ENCODE results near the gene GUCA1A. TPM values are rescaled to one million over a fixed set of nuclear protein-coding genes. Genes with fewer than 3 reads are reported as not detected.

Gene GUCA1A
- total RNA-seq, result not detected

- H3K4me1 ChIP-seq, result no peaks in the 10 kb centered on the region
- TF ChIP-seq POLR2AphosphoS5 (IDR thresholded peaks at IDR 0.05; ENCODE audit: insufficient read depth in 1 of 2, low read depth in 1 of 2), result no peak
- TF ChIP-seq CTCF (IDR thresholded peaks at IDR 0.05), result no peak
- TF ChIP-seq POLR2A (IDR thresholded peaks at IDR 0.05), result no peak
Observed at GRCh38 chr6:42173101-42173500, at the start of gene GUCA1A. GUCA1A (plus strand) TSS chr6:42173364; CDS start chr6:42173614, 250 bp downstream.

DNA sequence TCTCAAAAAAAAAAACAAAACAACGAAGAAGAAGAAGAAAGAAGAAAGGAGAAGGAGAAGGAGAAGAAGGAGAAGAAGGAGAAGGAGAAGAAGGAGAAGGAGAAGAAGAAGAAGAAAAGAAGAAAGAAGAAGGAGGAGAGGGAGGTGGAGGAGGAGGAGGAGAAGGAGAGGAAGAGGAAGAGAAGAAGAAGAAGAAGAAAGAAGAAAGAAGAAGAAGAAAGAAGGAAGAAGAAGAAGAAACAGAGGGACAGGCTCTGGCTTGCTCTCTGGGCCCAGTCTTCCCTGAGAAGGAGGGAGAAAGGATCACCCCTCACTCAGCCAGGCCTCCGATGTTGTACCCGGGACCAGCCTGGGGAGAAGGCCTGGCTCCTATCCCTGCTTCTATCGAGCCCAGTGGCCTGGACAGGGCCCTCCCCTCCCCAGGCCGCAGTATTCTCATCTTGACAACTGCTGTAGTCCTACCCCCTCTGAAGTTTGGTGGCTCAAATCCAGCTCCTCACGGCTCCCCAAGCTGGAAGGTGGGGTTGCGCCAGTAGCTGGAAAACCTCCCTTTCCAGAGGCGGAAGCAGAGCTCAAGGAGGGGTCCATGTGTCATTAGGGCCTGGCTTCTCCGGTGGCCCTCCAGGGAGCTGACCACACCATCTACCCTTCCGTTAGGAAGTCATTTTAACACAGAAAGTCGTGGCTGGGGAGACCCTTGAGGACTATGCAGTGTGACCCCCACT, 49.6 kb upstream of the GUCA1A start:
- H3K9me3 ChIP-seq, result no peaks in the 10 kb centered on the region
- H3K4me1 ChIP-seq, result peaks cover 42% of the 10 kb centered on the region
- H3K4me3 ChIP-seq, result no peak overlapping the region
- DNase-seq (ENCODE audit: extremely low spot score in 2 of 2), result no peak
- H3K27ac ChIP-seq, result peak overlapping the region; percentile 79
- TF ChIP-seq POLR2AphosphoS5 (IDR thresholded peaks at IDR 0.05; ENCODE audit: insufficient read depth in 1 of 2, low read depth in 1 of 2) (no peak), CTCF (IDR thresholded peaks at IDR 0.05) (no peak), POLR2A (IDR thresholded peaks at IDR 0.05) (no peak)
- no peaks in the 10 kb centered on the region for H3K27me3 ChIP-seq
- no peaks in the 10 kb centered on the region for H3K36me3 ChIP-seq
- intact Hi-C loops (cut with DNase I), result no loop called here

More at GRCh38 chr6:42173101-42173500, at the start of gene GUCA1A:
- H3K36me3 ChIP-seq, result no peaks in the 10 kb centered on the region
- intact Hi-C loops (cut with DNase I), result no loop called here
- no peak within 1 kb of the TSS for H3K4me3 ChIP-seq
- DNase-seq (ENCODE audit: extremely low spot score in 2 of 2), result no peak
- H3K27ac ChIP-seq, result no peak within 1 kb of the TSS
- H3K9me3 ChIP-seq, result no peaks in the 10 kb centered on the region
- H3K27me3 ChIP-seq, result no peaks in the 10 kb centered on the region

DNA sequence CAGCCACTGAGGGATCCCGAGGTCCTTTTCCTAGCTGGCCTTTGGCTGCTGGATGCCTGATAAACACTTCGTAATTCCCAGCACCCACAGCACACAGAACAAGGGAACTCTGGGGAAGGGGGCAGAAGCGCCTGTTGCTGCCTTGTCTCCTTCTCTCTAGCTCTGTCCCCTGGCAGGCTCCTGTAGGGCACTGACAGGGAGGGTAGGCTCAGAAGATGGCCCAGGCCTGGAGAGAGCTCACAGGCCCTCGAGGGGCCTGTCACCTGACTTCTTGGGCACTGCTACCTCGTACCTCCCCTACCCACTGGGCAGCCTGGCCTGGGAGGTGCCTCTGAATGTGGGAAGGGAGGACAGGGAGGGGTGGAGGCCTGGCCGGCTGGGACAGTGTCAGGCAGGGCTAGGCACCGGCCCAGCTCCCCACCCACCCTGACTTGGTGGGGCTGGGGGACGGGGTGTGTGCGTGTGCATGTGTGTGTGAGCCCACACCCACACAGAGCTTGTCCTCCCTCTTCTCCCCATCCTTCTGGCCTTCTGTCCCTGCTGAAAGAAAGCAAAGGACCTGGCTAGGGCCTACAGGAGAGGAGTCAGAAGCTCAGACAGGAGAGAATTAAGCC, 48.8 kb upstream of the GUCA1A start:
- H3K36me3 ChIP-seq, result no peaks in the 10 kb centered on the region
- intact Hi-C loops (cut with DNase I), result no loop called here
- no peaks in the 10 kb centered on the region for H3K9me3 ChIP-seq
- H3K27me3 ChIP-seq, result no peaks in the 10 kb centered on the region
- no peak overlapping the region for H3K4me3 ChIP-seq
- TF ChIP-seq POLR2AphosphoS5 (IDR thresholded peaks at IDR 0.05; ENCODE audit: insufficient read depth in 1 of 2, low read depth in 1 of 2) (no peak), CTCF (IDR thresholded peaks at IDR 0.05) (no peak), POLR2A (IDR thresholded peaks at IDR 0.05) (no peak)
- no peak for DNase-seq (ENCODE audit: extremely low spot score in 2 of 2)
- peak overlapping the region; percentile 79 for H3K27ac ChIP-seq
- H3K4me1 ChIP-seq, result peaks cover 40% of the 10 kb centered on the region

DNA sequence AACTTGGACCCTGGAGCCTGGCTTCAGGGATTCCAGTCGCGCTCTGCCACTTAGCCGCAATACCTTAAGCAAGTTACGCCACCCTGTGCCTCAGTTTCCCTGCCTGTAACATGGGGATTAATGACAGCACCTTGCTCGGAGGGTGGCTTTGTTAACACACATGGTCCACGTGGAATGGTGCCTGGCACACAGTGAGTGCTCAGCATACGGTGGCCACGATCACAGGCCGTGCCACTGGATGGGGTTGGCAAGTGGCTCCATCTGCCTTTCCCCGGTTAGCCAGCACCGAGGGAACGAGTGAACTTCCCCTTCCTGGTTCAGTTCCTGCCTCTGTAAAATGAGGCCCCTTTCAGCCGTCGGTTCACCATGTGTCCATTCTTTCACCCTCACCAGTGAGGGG, 47.9 kb upstream of the GUCA1A start:
- intact Hi-C loops (cut with DNase I), result no loop called here
- Histone ChIP-seq H3K4me1 (peaks cover 40% of the 10 kb centered on the region), H3K9me3 (no peaks in the 10 kb centered on the region), H3K4me3 (no peak overlapping the region), H3K27ac (peak overlapping the region; percentile 79), H3K36me3 (no peaks in the 10 kb centered on the region), H3K27me3 (no peaks in the 10 kb centered on the region)
- no peak for DNase-seq (ENCODE audit: extremely low spot score in 2 of 2)
- no peak for TF ChIP-seq POLR2AphosphoS5 (IDR thresholded peaks at IDR 0.05; ENCODE audit: insufficient read depth in 1 of 2, low read depth in 1 of 2)
- no peak for TF ChIP-seq POLR2A (IDR thresholded peaks at IDR 0.05)
- no peak for TF ChIP-seq CTCF (IDR thresholded peaks at IDR 0.05)

- no peak for DNase-seq (ENCODE audit: extremely low spot score in 2 of 2)
- intact Hi-C loops (cut with DNase I), result no loop called here
- Histone ChIP-seq H3K4me3 (no peak overlapping the region), H3K4me1 (peaks cover 40% of the 10 kb centered on the region), H3K9me3 (no peaks in the 10 kb centered on the region), H3K36me3 (no peaks in the 10 kb centered on the region), H3K27me3 (no peaks in the 10 kb centered on the region), H3K27ac (peak overlapping the region; percentile 79)
- TF ChIP-seq POLR2AphosphoS5 (IDR thresholded peaks at IDR 0.05; ENCODE audit: insufficient read depth in 1 of 2, low read depth in 1 of 2) (no peak), POLR2A (IDR thresholded peaks at IDR 0.05) (no peak), CTCF (IDR thresholded peaks at IDR 0.05) (no peak)
Observed at GRCh38 chr6:42125663-42126062, 47.5 kb upstream of the GUCA1A start.

All from vagina (tissue), 2 donors.